GM12801 (cell line): ENCODE measurements around the gene GRIA3.

Source experiments
- TF ChIP-seq, protein P1 (sequence below): IDR thresholded peaks from one replicate; pipeline ENCODE4 v1.5.1; 2011; ENCODE audit warnings: control low read depth; ENCODE audit not compliant: insufficient read length; ENCODE audit errors: extremely low read depth

Gene GRIA3

DNA sequence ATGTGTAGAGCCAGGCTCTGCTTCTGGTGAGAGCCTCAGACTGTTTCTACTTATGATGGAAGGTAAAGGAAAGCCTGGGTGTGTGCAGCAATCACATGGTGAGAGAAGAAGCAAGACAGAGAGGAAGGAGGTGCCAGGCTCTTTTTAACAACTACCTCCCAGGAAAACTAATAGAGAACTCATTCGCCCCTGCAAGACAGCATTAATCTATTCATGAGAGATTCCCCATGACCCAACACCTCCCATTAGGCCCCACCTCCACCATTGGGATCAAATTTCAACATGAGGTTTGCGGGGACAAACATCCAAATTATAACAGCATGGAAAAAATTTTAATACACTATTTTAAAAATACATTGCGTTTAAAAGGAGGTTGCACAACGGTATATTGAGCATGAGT, 24.7 kb upstream of the GRIA3 start:
- TF ChIP-seq, protein P1, sequence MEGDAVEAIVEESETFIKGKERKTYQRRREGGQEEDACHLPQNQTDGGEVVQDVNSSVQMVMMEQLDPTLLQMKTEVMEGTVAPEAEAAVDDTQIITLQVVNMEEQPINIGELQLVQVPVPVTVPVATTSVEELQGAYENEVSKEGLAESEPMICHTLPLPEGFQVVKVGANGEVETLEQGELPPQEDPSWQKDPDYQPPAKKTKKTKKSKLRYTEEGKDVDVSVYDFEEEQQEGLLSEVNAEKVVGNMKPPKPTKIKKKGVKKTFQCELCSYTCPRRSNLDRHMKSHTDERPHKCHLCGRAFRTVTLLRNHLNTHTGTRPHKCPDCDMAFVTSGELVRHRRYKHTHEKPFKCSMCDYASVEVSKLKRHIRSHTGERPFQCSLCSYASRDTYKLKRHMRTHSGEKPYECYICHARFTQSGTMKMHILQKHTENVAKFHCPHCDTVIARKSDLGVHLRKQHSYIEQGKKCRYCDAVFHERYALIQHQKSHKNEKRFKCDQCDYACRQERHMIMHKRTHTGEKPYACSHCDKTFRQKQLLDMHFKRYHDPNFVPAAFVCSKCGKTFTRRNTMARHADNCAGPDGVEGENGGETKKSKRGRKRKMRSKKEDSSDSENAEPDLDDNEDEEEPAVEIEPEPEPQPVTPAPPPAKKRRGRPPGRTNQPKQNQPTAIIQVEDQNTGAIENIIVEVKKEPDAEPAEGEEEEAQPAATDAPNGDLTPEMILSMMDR: no peak

GRCh38 chrX:123167621-123168020, 16.5 kb upstream of the GRIA3 start:
- TF ChIP-seq, protein P1: no peak

GRCh38 chrX:123169247-123169901, 14.7 kb upstream of the GRIA3 start:
- TF ChIP-seq, protein P1: no peak

- TF ChIP-seq, protein P1: no peak
These were observed 13.5 kb upstream of the GRIA3 start for GRCh38 chrX:123170546-123170945.

DNA sequence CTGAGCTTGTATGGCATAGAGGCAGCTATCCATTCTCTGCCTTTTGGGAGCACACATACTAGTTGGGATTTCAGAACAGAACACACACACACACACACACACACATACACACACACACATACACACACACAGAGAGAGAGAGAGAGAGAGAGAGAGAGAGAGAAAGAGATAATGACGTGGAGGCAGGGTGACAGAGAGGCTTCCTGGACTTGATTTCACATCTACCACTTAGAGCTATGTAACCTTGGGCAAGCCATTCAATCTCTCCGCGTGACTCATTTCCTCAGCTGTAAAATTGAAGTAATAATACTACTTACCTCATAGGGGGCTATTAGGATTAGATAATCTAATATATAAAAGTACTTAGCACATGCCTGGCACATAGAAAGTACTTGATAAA, 12.3 kb upstream of the GRIA3 start:
- TF ChIP-seq, protein P1: no peak

DNA sequence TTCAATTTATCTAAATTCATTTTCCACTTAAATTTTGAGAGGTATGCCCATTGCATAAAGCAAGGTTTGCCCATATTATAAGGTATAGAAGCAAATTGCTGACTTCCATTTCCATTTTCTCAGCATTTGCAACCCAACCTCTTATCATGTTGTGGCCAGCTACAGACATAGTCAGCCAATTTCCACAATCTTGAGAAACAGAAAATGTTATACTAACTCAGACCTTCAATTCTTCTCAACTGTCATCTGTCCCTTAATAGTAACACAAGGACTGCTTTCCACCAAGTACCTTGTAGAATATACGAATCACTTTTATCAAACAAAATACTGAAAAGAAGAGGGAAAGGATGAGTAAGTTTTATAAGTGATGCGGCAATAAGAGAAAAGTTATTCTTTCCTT, 11.2 kb upstream of the GRIA3 start:
- TF ChIP-seq, protein P1: no peak

GRCh38 chrX:123173833-123174232, 10.2 kb upstream of the GRIA3 start:
- TF ChIP-seq, protein P1: no peak
